GM21390 (cell line): ENCODE measurements around the gene SDE2.
"Not testable (repeated sequence)": the region's sequence is repeated elsewhere in the genome, so short reads cannot be mapped to it uniquely, and the experiment has no call there.

Experiments used
- ATAC-seq: cut with Tn5 transposase; IDR thresholded peaks from one replicate; pipeline ENCODE4 v1.9.1; 2021; ENCODE audit not compliant: unreplicated experiment

SDE2 gene

GRCh38 chr1:225979421-225979820 lies 19.7 kb downstream of the SDE2 start:
- ATAC-seq, result no peak

GRCh38 chr1:225977937-225978748 lies 21.0 kb downstream of the SDE2 start:
- ATAC-seq, result peak; percentile 66

- not testable (repeated sequence) for ATAC-seq
Observed at GRCh38 chr1:225975146-225975545, 24.0 kb downstream of the SDE2 start.

GRCh38 chr1:225974454-225974853 lies 24.7 kb downstream of the SDE2 start:
- no peak for ATAC-seq

DNA sequence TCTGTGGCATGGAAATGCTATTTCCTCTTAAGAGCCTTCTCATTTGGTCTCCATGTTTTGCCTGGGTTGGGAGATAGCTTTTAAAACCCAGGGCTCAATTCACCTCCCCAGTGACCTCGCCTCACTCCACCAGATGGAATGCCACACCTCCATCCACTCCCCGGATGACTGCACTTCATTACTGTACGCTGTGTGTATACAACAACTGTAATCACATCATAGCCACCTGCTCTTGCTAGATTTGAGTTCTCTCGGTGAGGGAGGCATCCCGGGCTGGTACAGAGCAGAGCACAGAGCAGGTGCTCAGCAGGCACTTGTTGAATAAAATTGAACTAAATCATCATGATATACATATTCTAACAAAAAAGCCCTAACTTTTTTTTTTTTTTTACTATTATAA lies 26.0 kb downstream of the SDE2 start:
- no peak for ATAC-seq

- ATAC-seq, result no peak
Observed at GRCh38 chr1:225972344-225973152, 26.6 kb downstream of the SDE2 start.

- ATAC-seq, result not testable (repeated sequence)
Observed at GRCh38 chr1:225970592-225971157, 28.5 kb downstream of the SDE2 start.

DNA sequence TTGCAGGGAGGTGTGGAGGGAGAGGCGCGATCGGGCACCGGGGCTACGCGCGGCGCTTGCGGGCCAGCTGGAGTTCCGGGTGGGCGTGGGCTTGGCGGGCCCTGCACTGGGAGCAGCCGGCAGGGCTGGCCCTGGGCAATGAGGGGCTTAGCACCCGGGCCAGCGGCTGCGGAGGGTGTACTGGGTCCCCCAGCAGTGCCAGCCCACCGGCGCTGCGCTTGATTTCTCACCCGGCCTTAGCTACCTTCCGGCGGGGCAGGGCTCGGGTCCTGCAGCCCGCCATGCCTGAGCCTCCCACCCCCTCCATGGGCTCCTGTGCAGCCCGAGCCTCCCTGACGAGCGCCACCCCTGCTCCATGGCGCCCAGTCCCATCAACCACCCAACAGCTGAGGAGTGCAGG lies 29.4 kb downstream of the SDE2 start:
- not testable (repeated sequence) for ATAC-seq

GRCh38 chr1:225965231-225965630 lies 33.9 kb downstream of the SDE2 start:
- ATAC-seq, result no peak

DNA sequence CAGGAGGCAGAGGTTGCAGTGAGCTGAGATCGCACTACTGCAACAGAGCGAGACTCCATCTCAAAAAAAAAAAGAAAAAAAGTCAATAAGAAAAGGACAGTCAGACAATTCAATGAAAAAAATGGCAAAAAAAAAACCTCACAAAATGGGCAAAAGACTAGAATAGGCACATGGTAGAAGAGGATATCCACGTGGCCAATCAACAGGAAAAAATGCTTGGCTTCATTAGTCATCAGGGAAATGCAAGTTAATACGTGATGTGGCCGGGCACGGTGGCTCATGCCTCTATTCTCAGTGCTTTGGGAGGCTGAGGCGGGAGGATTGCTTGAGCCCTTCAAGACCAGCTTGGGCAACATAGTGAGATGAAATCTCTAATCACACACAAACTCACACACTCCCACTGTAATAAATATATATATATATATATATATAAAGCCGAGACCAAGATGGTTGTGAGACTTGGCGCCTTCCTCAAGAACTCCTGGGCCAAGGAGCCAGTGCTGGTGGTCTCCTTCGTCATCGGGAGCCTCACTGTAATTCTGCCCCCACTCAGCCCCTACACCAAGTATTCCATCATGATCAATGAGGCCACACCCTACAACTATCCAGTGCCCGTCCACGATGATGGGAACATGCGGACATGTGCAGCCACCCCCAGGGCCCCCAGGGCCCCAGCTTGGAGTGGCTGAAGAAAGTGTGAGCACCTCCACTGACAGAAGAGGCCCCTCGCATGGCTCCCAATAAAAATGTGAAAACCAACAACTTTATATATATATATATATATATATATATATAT lies 35.2 kb downstream of the SDE2 start:
- no peak for ATAC-seq

DNA sequence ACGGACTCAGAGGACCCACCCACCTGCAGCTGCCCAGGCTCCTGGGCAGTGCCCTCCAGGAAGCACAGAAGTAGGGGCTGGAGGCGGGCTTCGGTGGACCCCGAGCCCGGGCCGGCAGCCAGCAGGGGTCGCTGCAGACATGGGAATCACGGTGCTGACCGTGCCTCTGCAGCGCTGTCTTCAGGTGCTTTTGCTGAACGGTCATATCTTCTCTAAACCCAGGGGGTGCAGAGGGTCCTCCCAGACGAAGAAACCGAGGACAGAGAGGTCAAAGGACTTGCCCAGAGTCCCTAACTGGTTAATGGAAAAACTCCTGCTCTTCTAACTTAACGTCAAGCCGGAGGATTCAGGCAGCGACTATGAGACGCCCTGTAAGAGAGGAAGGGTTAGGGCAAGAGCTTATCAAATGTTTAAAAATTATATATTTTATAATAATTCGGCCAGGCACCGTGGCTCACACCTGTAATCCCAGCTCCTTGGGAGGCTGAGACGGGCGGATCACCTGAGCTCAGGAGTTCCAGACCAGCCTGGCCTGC lies 36.6 kb downstream of the SDE2 start:
- no peak for ATAC-seq

- no peak for ATAC-seq
Observed at GRCh38 chr1:225961659-225962439, 37.3 kb downstream of the SDE2 start.

DNA sequence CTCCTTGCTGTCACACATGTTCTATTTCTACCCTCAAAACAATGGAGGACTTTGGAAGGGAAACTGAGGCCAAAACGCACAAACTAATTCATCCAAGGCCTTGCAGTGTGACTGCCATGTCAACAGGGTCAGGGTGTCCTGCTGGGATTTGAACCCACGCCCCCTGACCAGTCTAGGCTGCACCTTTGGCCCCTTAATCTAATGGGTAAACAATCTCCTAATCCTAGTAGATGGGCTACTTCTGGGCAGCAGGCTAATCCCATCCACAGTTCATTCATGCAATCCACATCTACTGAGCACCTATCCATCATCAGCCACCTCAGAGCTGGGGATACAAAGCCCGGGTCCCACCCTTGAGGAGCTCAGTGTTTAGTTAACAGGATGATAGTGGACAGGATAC lies 41.1 kb downstream of the SDE2 start:
- ATAC-seq, result no peak

DNA sequence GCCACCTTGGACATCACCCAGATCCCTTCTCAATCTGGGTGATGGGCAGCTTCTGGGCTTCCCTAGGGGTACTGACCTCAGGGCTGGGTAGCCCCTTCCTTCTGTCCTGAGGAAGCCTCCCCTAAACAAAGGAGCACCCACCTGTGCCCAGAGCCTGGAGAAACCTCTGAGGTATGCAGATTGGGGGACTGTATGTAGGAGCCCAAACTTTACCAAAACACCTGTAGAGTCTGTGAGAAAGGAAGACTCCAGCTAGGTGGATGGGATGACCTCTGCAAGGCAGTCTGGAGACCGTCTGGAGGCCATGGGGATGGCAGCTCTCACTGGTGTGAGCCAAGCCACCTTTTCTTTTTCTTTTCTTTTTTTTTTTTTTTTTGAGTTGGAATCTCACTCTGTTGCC lies 44.4 kb downstream of the SDE2 start:
- no peak for ATAC-seq

DNA sequence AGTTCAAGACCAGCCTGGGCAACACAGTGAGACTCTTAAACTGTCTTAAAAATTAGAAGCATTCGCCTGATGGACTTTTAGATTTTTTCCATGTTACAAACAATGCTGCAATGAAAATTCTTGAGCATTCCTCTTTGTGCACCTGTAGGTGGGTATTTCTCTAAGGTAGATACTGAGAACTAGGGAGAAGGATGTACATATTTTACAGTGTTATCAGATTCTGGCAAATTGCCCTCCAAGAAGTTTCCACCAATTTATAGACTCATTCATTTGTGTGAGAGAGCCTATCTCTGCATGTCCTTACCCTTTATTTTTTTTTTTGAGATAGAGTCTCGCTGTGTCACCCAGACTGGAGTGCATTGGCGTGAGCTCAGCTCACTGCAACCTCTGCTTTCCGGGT lies 45.8 kb downstream of the SDE2 start:
- ATAC-seq, result no peak

- no peak for ATAC-seq
Observed at GRCh38 chr1:225950905-225951497, 48.1 kb downstream of the SDE2 start.

DNA sequence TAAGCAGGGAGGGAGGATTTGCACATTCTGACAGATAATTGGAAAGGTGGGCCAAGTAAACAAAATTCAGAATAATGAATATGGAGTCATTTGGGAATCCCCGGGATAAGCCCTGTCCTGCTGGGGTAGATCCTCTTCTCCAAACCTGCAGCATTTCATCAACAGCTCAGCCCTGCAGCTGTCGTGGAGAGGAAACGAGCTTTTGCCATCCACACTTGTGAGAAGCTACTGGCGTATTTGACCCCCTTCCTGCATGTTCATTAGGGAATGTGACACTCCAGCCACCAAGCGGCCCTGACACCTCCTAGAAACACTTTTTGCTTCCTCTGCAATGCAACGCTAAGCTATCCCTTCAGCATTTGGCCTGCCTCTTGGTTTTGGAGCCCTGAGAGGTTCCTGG lies 50.1 kb downstream of the SDE2 start:
- no peak for ATAC-seq

- ATAC-seq, result no peak
Observed at GRCh38 chr1:225946803-225947202, 52.3 kb downstream of the SDE2 start.

DNA sequence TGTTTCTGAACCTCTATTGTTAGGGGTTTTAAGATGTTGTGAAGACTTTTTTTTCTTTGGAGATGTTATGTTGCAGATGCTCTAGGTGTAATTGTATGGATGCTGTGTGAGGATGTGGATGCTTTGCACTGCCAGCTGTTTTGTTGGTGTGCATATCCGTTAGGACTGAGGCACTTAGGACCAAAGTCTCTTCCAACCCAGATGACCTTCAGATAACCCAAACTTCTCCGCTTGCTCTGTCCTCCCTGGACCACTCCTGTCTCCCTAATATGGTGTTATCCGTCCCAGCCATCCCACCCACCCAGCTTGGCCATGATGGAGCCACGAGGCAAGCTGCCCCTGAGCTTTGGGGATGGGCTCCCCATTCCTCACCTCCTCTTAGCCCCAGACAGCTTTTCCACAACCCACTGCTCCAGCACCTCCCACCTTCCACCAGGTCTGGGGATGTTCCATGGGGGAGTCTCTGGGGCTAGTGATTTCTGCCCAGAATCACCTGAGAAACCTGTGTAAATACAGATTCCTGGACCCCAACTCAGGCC lies 53.0 kb downstream of the SDE2 start:
- ATAC-seq, result no peak
